Measurements from ENCODE around the gene KLF12.

Gene KLF12

DNA sequence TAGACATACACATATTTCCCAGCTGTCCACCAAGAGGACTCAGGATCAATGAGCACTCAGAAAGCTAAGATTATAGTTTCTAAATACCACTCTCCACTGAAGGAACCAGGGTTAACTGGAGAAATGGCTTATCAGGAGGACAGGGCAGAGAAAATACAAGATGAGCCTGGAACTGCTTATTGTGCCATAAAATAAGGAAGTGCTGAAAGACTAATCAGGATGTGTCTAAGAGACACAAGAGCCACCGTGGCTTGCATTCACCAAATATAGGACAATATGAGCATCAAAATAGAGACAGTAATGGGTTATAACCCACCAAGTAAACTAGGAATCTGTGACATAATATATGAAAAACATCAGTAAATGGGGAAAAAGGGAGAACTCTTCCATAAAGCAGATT lies 32.8 kb downstream of the KLF12 start:
- no peak for DNase-seq

DNA sequence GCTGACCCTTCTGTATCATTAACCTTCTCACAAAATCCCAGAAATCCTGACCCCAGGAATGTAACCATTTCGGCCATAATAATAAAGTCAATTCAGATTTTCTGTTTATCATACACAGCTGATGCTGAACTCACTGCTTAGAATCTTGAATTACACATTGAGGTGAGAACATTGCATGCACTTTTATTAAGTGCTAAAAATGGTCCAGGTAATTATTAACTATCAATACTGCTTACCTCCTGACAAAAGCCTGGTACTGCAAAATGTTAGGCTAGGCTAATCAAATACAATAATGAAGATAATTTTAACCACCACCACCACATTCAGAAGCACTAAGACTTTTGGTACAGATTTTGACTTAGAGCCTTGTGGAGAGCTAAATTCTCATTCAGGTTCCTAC lies 36.1 kb downstream of the KLF12 start:
- DNase-seq = no peak

DNA sequence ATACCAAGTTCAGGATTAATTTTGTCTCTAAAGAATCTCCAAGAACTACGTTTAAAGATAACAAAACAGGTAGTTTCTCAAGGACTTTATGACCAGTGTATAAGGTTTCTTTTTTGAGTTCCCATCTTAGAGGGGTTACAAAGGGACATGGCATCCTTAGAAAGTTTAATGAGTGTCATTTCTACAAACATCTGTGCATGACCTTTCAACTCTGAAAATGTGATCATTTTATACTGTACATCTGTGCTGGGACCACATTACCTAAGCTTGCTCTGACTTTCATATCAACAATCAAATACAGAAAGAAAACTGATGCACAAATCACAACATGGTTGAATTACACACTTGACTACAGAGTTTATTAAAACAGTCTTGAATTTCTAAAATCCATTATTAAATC lies 37.1 kb downstream of the KLF12 start:
- DNase-seq = no peak

GRCh38 chr13:74093691-74094090 lies 40.5 kb downstream of the KLF12 start:
- no peak for DNase-seq

DNA sequence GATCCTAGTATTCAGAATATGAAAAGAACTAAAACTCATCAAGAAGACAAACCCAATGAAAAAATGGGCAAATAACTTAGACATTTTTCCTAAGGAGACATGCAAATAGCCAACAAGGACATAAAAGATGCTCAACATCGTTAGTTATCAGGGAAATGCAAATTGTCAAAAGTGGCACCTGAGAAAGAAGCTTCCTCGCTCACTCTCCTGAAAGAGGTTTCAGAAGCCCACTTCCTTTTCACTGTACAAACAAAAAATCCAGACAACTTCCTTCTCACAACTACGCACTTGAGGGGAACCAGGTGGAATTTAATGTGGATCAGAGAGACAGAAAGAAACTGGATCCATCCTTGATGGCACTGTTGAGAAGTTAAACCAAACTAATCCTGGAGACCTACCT lies 41.5 kb downstream of the KLF12 start:
- no peak for DNase-seq

- DNase-seq = peak; percentile 38
These were observed 43.2 kb downstream of the KLF12 start for GRCh38 chr13:74090869-74091605.

DNA sequence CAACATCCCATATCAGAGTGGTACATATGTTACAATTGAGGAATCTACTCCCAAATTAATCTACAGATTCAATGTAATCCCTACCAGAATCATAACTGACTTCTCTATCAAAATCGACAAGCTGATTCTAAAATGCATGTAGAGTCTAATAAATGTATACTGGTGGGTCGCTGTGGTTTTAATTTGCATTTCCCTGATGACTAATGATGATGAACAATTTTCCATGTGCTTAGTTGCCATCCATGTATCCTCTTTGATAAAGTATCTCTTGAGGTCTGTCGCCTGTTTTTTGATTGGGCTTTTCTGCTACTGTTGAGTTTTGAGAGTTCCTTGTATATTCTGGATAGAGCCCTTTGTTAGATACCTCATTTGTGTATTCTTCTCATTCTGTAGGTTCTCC lies 43.8 kb downstream of the KLF12 start:
- peak; percentile 24 for DNase-seq

DNA sequence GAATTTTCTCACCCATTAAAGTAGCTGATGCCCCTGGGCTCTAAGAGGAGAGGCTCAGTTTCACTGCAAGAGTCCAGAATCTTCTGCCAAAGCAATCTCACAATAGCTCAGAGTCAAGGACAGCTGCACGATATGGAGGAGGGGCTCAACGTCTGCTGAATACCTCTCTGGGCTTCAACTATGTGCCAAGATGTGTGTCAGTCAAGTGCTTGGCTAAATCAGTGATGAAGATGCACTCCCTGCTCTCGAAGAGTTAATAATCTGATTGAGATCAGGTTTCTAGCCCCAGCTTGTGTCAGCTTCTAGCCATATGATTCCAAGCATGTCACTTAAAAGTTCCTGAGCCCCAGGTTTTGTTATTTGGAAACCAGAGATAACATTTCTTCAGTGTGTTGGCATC lies 46.8 kb downstream of the KLF12 start:
- DNase-seq = no peak
